ENCODE results near the gene KIRREL3. TPM values are rescaled to one million over a fixed set of nuclear protein-coding genes. Genes with fewer than 3 reads are reported as not detected.

Gene KIRREL3
- total RNA-seq, 3 donors from 2014 or later: 0.32 to 0.33 TPM; not detected in 1

DNA sequence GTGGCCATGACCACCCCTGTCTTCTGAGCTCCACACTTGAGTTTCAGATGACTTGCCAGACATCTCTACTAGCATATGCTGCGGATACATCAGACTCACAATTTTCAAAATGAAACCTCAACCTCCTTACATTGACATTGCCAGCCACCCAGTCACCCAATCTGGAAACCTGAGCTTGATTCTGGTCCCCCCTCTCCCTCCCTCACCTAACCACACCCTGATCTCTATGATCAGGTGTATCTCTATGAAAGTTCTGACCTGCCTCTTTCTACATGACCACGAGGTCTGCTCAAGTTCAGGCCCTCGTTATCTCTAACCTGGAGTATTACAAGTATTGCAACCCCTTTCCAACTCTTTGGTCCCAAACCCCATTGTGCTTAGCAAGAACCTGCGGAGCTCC, 254.1 kb downstream of the KIRREL3 start:
- intact Hi-C loops (cut with DNase I; ENCODE audit: low total_unique reads): no loop called here
- Histone ChIP-seq H3K27ac (no peak overlapping the region), H3K4me3 (no peak overlapping the region), H3K9me3 (no peaks in the 10 kb centered on the region), H3K4me1 (no peaks in the 10 kb centered on the region), H3K27me3 (no peaks in the 10 kb centered on the region), H3K36me3 (no peaks in the 10 kb centered on the region)
- no peak for TF ChIP-seq POLR2A (IDR thresholded peaks at IDR 0.05)
- TF ChIP-seq POLR2AphosphoS5 (IDR thresholded peaks at IDR 0.05): no peak
- TF ChIP-seq, protein P1, sequence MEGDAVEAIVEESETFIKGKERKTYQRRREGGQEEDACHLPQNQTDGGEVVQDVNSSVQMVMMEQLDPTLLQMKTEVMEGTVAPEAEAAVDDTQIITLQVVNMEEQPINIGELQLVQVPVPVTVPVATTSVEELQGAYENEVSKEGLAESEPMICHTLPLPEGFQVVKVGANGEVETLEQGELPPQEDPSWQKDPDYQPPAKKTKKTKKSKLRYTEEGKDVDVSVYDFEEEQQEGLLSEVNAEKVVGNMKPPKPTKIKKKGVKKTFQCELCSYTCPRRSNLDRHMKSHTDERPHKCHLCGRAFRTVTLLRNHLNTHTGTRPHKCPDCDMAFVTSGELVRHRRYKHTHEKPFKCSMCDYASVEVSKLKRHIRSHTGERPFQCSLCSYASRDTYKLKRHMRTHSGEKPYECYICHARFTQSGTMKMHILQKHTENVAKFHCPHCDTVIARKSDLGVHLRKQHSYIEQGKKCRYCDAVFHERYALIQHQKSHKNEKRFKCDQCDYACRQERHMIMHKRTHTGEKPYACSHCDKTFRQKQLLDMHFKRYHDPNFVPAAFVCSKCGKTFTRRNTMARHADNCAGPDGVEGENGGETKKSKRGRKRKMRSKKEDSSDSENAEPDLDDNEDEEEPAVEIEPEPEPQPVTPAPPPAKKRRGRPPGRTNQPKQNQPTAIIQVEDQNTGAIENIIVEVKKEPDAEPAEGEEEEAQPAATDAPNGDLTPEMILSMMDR (IDR thresholded peaks at IDR 0.05): no peak
- no peak for DNase-seq (ENCODE audit: low spot score in 2 of 2)

DNA sequence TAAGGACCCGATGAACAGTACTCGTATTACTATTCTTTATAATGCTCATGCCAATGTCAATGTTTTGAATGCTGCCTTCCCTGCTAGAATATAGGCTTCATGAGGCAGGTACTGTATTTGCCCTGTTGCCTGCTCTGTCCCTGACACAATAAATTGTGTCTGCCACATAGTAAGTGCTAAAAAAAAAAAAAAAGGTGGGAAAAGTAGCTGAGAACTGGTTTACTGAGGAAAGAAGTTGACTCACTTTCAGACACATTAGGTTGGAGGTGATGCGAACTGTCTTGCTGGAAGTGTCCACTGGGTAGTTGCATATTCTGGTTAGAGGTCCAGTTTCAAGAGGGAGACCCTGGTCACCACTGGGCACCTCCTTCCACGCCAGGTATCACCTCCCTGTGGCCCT, 255.9 kb downstream of the KIRREL3 start:
- Histone ChIP-seq H3K4me1 (no peaks in the 10 kb centered on the region), H3K27ac (no peak overlapping the region), H3K4me3 (no peak overlapping the region), H3K36me3 (no peaks in the 10 kb centered on the region), H3K9me3 (no peaks in the 10 kb centered on the region), H3K27me3 (no peaks in the 10 kb centered on the region)
- TF ChIP-seq, protein P1 (IDR thresholded peaks at IDR 0.05): no peak
- TF ChIP-seq POLR2AphosphoS5 (IDR thresholded peaks at IDR 0.05) (no peak), POLR2A (IDR thresholded peaks at IDR 0.05) (no peak)
- intact Hi-C loops (cut with DNase I; ENCODE audit: low total_unique reads): no loop called here
- DNase-seq (ENCODE audit: low spot score in 2 of 2): no peak

DNA sequence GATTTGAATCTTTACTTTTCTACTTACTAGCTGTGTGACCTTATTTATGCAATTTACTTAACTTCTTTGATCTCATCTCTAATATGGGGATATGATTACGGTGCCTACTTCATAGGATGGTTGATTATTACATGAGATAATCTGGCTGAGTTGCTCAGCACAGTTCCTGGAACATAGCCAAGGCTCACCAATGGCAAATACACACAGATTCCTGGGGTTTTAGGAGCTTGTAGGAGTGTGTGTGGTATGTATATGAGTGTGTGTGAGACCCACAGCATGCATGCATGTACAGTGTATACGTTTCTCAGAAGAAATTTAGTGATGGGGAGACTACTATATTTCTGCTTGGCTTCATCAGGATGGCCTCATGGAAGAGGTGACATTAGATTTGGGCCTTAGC, 256.9 kb downstream of the KIRREL3 start:
- H3K4me3 ChIP-seq: no peak overlapping the region
- intact Hi-C loops (cut with DNase I; ENCODE audit: low total_unique reads): no loop called here
- H3K36me3 ChIP-seq: no peaks in the 10 kb centered on the region
- H3K27me3 ChIP-seq: no peaks in the 10 kb centered on the region
- H3K27ac ChIP-seq: no peak overlapping the region
- H3K9me3 ChIP-seq: no peaks in the 10 kb centered on the region
- TF ChIP-seq POLR2AphosphoS5 (IDR thresholded peaks at IDR 0.05): no peak
- TF ChIP-seq POLR2A (IDR thresholded peaks at IDR 0.05): no peak
- TF ChIP-seq, protein P1 (IDR thresholded peaks at IDR 0.05): no peak
- H3K4me1 ChIP-seq: no peaks in the 10 kb centered on the region
- no peak for DNase-seq (ENCODE audit: low spot score in 2 of 2)

- Histone ChIP-seq H3K9me3 (no peaks in the 10 kb centered on the region), H3K27ac (no peak overlapping the region), H3K36me3 (no peaks in the 10 kb centered on the region), H3K27me3 (no peaks in the 10 kb centered on the region), H3K4me1 (no peaks in the 10 kb centered on the region), H3K4me3 (no peak overlapping the region)
- intact Hi-C loops (cut with DNase I; ENCODE audit: low total_unique reads): no loop called here
- DNase-seq (ENCODE audit: low spot score in 2 of 2): no peak
- no peak for TF ChIP-seq POLR2AphosphoS5 (IDR thresholded peaks at IDR 0.05)
- TF ChIP-seq POLR2A (IDR thresholded peaks at IDR 0.05): no peak
- TF ChIP-seq, protein P1 (IDR thresholded peaks at IDR 0.05): no peak
Measured at GRCh38 chr11:126742582-126742981, 258.0 kb downstream of the KIRREL3 start.

- H3K36me3 ChIP-seq: no peaks in the 10 kb centered on the region
- H3K27ac ChIP-seq: no peak overlapping the region
- TF ChIP-seq POLR2AphosphoS5 (IDR thresholded peaks at IDR 0.05) (no peak), POLR2A (IDR thresholded peaks at IDR 0.05) (no peak)
- TF ChIP-seq, protein P1 (IDR thresholded peaks at IDR 0.05): no peak
- H3K27me3 ChIP-seq: no peaks in the 10 kb centered on the region
- H3K4me1 ChIP-seq: no peaks in the 10 kb centered on the region
- no peaks in the 10 kb centered on the region for H3K9me3 ChIP-seq
- no peak for DNase-seq (ENCODE audit: low spot score in 2 of 2)
- intact Hi-C loops (cut with DNase I; ENCODE audit: low total_unique reads): no loop called here
- H3K4me3 ChIP-seq: no peak overlapping the region
Measured at GRCh38 chr11:126740846-126741245, 259.7 kb downstream of the KIRREL3 start.
